ENCODE data around the gene ITGA2. TPM values are rescaled to one million over a fixed set of nuclear protein-coding genes. Genes with fewer than 3 reads are reported as not detected.

Gene ITGA2
- total and polyA plus RNA-seq, 2 experiments from 2014 or later: 10.4 to 21.5 TPM

DNA sequence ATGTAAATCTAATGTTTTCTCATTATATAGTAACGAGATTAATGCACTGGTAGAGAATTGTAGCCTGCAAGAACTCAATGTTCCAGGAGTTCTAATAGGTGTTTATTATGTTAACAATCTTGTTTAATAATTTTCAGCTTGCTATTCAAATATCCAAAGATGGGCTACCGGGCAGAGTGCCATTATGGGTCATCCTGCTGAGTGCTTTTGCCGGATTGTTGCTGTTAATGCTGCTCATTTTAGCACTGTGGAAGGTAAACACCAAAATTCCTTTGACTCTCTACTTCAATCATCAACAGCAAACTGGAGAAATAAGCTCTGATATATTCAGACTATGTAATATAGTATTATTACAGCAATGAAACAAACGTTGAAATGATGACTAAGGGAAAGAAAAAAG, 41.9 kb upstream of the ITGA2 start:
- peak; percentile 34 for DNase-seq
- Histone ChIP-seq H3K4me2 (ENCODE audit: unreplicated experiment) (peak overlapping the region; percentile 91), H2AFZ (no peak overlapping the region), H4K20me1 (ENCODE audit: insufficient read depth) (no peaks in the 10 kb centered on the region), H3K36me3 (ENCODE audit: low read depth) (no peaks in the 10 kb centered on the region), H3K4me3 (no peak overlapping the region), H3K9me3 (ENCODE audit: low read depth) (no peaks in the 10 kb centered on the region), H3K4me1 (ENCODE audit: insufficient read depth) (peaks cover 42% of the 10 kb centered on the region), H3K9me2 (ENCODE audit: insufficient read depth) (no peaks in the 10 kb centered on the region), H3K27ac (no peak overlapping the region; the same call in 1 of the 2 replicates), H3K79me2 (ENCODE audit: insufficient read depth) (no peaks in the 10 kb centered on the region), H3K9ac (no peak overlapping the region), H3K27me3 (replicated peaks; ENCODE audit: insufficient read depth) (no peaks in the 10 kb centered on the region), H3F3A (ENCODE audit: insufficient read depth) (peaks cover 30% of the 10 kb centered on the region)
- in situ Hi-C loops (cut with MboI): loop anchor here (5.0 kb wide), 1 partner anchor 150 kb away; no protein-coding TSS in a partner anchor
- WGBS, 2 experiments (ENCODE audit: low coverage in 1 of 2, low lambda C conversion rate in 2 of 2, missing lambda C conversion rate in 2 of 2): 52 to 53% methylated on average over 4 of the region's 4 CpGs
- TF ChIP-seq EZH2phosphoT487 (IDR thresholded peaks at IDR 0.05; ENCODE audit: insufficient read depth, low read depth): no peak
- no peak for TF ChIP-seq EZH2 (IDR thresholded peaks at IDR 0.05; ENCODE audit: insufficient read depth, poor library complexity, severe bottlenecking)

- DNase-seq: peak; percentile 43
- peaks cover 30% of the 10 kb centered on the region for H3F3A ChIP-seq (ENCODE audit: insufficient read depth)
- in situ Hi-C loops (cut with MboI): loop anchor here (5.0 kb wide), 1 partner anchor 149 kb away; no protein-coding TSS in a partner anchor
Observed at GRCh38 chr5:52947851-52948250, 41.3 kb upstream of the ITGA2 start.

GRCh38 chr5:52948418-52949076, 40.6 kb upstream of the ITGA2 start:
- peak overlapping the region; percentile 23 for H3K4me2 ChIP-seq (ENCODE audit: unreplicated experiment)
- no peaks in the 10 kb centered on the region for H3K36me3 ChIP-seq (ENCODE audit: low read depth)
- H3K27ac ChIP-seq: peak overlapping the region; percentile 29
- in situ Hi-C loops (cut with MboI): loop anchor here (5.0 kb wide), 1 partner anchor 149 kb away; no protein-coding TSS in a partner anchor
- H3K9me2 ChIP-seq (ENCODE audit: insufficient read depth): no peaks in the 10 kb centered on the region
- no peaks in the 10 kb centered on the region for H4K20me1 ChIP-seq (ENCODE audit: insufficient read depth)
- TF ChIP-seq EZH2phosphoT487 (IDR thresholded peaks at IDR 0.05; ENCODE audit: insufficient read depth, low read depth) (no peak), EZH2 (IDR thresholded peaks at IDR 0.05; ENCODE audit: insufficient read depth, poor library complexity, severe bottlenecking) (no peak)
- peaks cover 30% of the 10 kb centered on the region for H3F3A ChIP-seq (ENCODE audit: insufficient read depth)
- no peak overlapping the region for H3K4me3 ChIP-seq
- no peaks in the 10 kb centered on the region for H3K27me3 ChIP-seq (replicated peaks; ENCODE audit: insufficient read depth)
- H3K4me1 ChIP-seq (ENCODE audit: insufficient read depth): peaks cover 42% of the 10 kb centered on the region
- peak; percentile 85 for DNase-seq
- H2AFZ ChIP-seq: peak overlapping the region; percentile 75
- no peaks in the 10 kb centered on the region for H3K79me2 ChIP-seq (ENCODE audit: insufficient read depth)
- 0 out of 2 replicates have a peak overlapping the region, but pooled peaks have one; percentile 7 for H3K9ac ChIP-seq
- WGBS, 2 experiments (ENCODE audit: low coverage in 1 of 2, low lambda C conversion rate in 2 of 2, missing lambda C conversion rate in 2 of 2): 35 to 40% methylated on average over 1 of the region's 1 CpG
- no peaks in the 10 kb centered on the region for H3K9me3 ChIP-seq (ENCODE audit: low read depth)

More at GRCh38 chr5:52947851-52948250, 41.3 kb upstream of the ITGA2 start:
- H4K20me1 ChIP-seq (ENCODE audit: insufficient read depth): no peaks in the 10 kb centered on the region
- no peaks in the 10 kb centered on the region for H3K36me3 ChIP-seq (ENCODE audit: low read depth)
- H2AFZ ChIP-seq: peak overlapping the region; percentile 75; the same call in 1 of the 2 replicates
- 0 out of 2 replicates have a peak overlapping the region, but pooled peaks have one; percentile 7 for H3K9ac ChIP-seq
- no peak for TF ChIP-seq EZH2 (IDR thresholded peaks at IDR 0.05; ENCODE audit: insufficient read depth, poor library complexity, severe bottlenecking)
- no peak for TF ChIP-seq EZH2phosphoT487 (IDR thresholded peaks at IDR 0.05; ENCODE audit: insufficient read depth, low read depth)
- H3K27ac ChIP-seq: peak overlapping the region; percentile 29
- no peaks in the 10 kb centered on the region for H3K9me2 ChIP-seq (ENCODE audit: insufficient read depth)
- no peaks in the 10 kb centered on the region for H3K9me3 ChIP-seq (ENCODE audit: low read depth)
- no peak overlapping the region for H3K4me3 ChIP-seq
- H3K27me3 ChIP-seq (replicated peaks; ENCODE audit: insufficient read depth): no peaks in the 10 kb centered on the region
- H3K4me1 ChIP-seq (ENCODE audit: insufficient read depth): peaks cover 42% of the 10 kb centered on the region
- peak overlapping the region; percentile 23 for H3K4me2 ChIP-seq (ENCODE audit: unreplicated experiment)
- H3K79me2 ChIP-seq (ENCODE audit: insufficient read depth): no peaks in the 10 kb centered on the region

GRCh38 chr5:52950686-52951085, 38.5 kb upstream of the ITGA2 start:
- Histone ChIP-seq H3K79me2 (ENCODE audit: insufficient read depth) (no peaks in the 10 kb centered on the region), H3K27ac (no peak overlapping the region), H3F3A (ENCODE audit: insufficient read depth) (peaks cover 30% of the 10 kb centered on the region), H3K27me3 (replicated peaks; ENCODE audit: insufficient read depth) (no peaks in the 10 kb centered on the region), H4K20me1 (ENCODE audit: insufficient read depth) (no peaks in the 10 kb centered on the region), H3K36me3 (ENCODE audit: low read depth) (no peaks in the 10 kb centered on the region), H3K4me2 (ENCODE audit: unreplicated experiment) (no peak overlapping the region), H3K9ac (no peak overlapping the region), H3K9me2 (ENCODE audit: insufficient read depth) (no peaks in the 10 kb centered on the region), H3K4me3 (no peak overlapping the region), H3K4me1 (ENCODE audit: insufficient read depth) (peaks cover 39% of the 10 kb centered on the region), H3K9me3 (ENCODE audit: low read depth) (no peaks in the 10 kb centered on the region), H2AFZ (no peak overlapping the region)
- in situ Hi-C loops (cut with MboI): no loop called here
- no peak for DNase-seq
- 97 to 98% methylated on average over 3 of the region's 3 CpGs for WGBS, 2 experiments (ENCODE audit: low coverage in 1 of 2, low lambda C conversion rate in 2 of 2, missing lambda C conversion rate in 2 of 2)
- TF ChIP-seq EZH2phosphoT487 (IDR thresholded peaks at IDR 0.05; ENCODE audit: insufficient read depth, low read depth): no peak
- no peak for TF ChIP-seq EZH2 (IDR thresholded peaks at IDR 0.05; ENCODE audit: insufficient read depth, poor library complexity, severe bottlenecking)

All from GM23248 (cell line).